ENCODE data around the gene TWSG1.
"Not testable (repeated sequence)": the region's sequence is repeated elsewhere in the genome, so short reads cannot be mapped to it uniquely, and the experiment has no call there.

Gene TWSG1

GRCh38 chr18:9392726-9393125 is 58.2 kb downstream of the TWSG1 start:
- DNase-seq (ENCODE audit: low spot score), result no peak

- no peak for DNase-seq (ENCODE audit: low spot score)
These were observed 59.5 kb downstream of the TWSG1 start for GRCh38 chr18:9394046-9394445.

GRCh38 chr18:9400197-9400596 is 65.6 kb downstream of the TWSG1 start:
- no peak for DNase-seq (ENCODE audit: low spot score)

GRCh38 chr18:9401176-9401575 is 66.6 kb downstream of the TWSG1 start:
- no peak for DNase-seq (ENCODE audit: low spot score)

GRCh38 chr18:9402358-9403007 is 67.9 kb downstream of the TWSG1 start:
- not testable (repeated sequence) for DNase-seq (ENCODE audit: low spot score)

GRCh38 chr18:9403795-9404564 is 69.4 kb downstream of the TWSG1 start:
- no peak for DNase-seq (ENCODE audit: low spot score)

- no peak for DNase-seq (ENCODE audit: low spot score)
These were observed 70.0 kb downstream of the TWSG1 start for GRCh38 chr18:9404565-9405060.

- DNase-seq (ENCODE audit: low spot score), result no peak
These were observed 70.6 kb downstream of the TWSG1 start for GRCh38 chr18:9405130-9405529.

- DNase-seq (ENCODE audit: low spot score), result no peak
These were observed 71.4 kb downstream of the TWSG1 start for GRCh38 chr18:9405977-9406376.

GRCh38 chr18:9410515-9410914 is 75.9 kb downstream of the TWSG1 start:
- no peak for DNase-seq (ENCODE audit: low spot score)

- DNase-seq (ENCODE audit: low spot score), result no peak
These were observed 79.0 kb downstream of the TWSG1 start for GRCh38 chr18:9413576-9413975.

GRCh38 chr18:9416563-9417072 is 82.0 kb downstream of the TWSG1 start:
- no peak for DNase-seq (ENCODE audit: low spot score)

- peak; percentile 24 for DNase-seq (ENCODE audit: low spot score)
These were observed 82.7 kb downstream of the TWSG1 start for GRCh38 chr18:9417073-9417851.

- no peak for DNase-seq (ENCODE audit: low spot score)
These were observed 83.6 kb downstream of the TWSG1 start for GRCh38 chr18:9418047-9418690.

GRCh38 chr18:9419956-9420631 is 85.5 kb downstream of the TWSG1 start:
- DNase-seq (ENCODE audit: low spot score), result no peak

GRCh38 chr18:9421096-9421900 is 86.7 kb downstream of the TWSG1 start:
- DNase-seq (ENCODE audit: low spot score), result no peak

- no peak for DNase-seq (ENCODE audit: low spot score)
These were observed 87.3 kb downstream of the TWSG1 start for GRCh38 chr18:9421901-9422327.

- no peak for DNase-seq (ENCODE audit: low spot score)
These were observed 88.4 kb downstream of the TWSG1 start for GRCh38 chr18:9422816-9423519.

- not testable (repeated sequence) for DNase-seq (ENCODE audit: low spot score)
These were observed 89.1 kb downstream of the TWSG1 start for GRCh38 chr18:9423648-9424047.

GRCh38 chr18:9424235-9424634 is 89.7 kb downstream of the TWSG1 start:
- DNase-seq (ENCODE audit: low spot score), result not testable (repeated sequence)

Data from globus pallidus (tissue), 1 donor.